Pulmonary artery endothelial cell (primary cell): Measurements from ENCODE around the gene MCM7. TPM values are rescaled to one million over a fixed set of nuclear protein-coding genes. Genes with fewer than 3 reads are reported as not detected.

Source experiments
- DNase-seq: peaks from one replicate; pipeline ENCODE4 v3.0.0-alpha.2; 2011; ENCODE audit warnings: low read depth, low spot score
- total RNA-seq: library from RNA; depleted of rRNA; stranded (reverse); fragments of >200 nt; gene quantifications from 2 replicates; pipeline ENCODE4 v1.2.3, GENCODE V29; 2014

MCM7 gene
- total RNA-seq, 1 donor from 2014 or later, result 114 TPM

- no peak for DNase-seq
Observed at GRCh38 chr7:100093925-100094486, 7.2 kb downstream of the MCM7 start.

- no peak for DNase-seq
Observed at GRCh38 chr7:100093498-100093897, 7.7 kb downstream of the MCM7 start.

- DNase-seq, result no peak
Observed at GRCh38 chr7:100093054-100093453, 8.1 kb downstream of the MCM7 start.

GRCh38 chr7:100091411-100092181 lies 9.6 kb downstream of the MCM7 start:
- no peak for DNase-seq

- no peak for DNase-seq
Observed at GRCh38 chr7:100090527-100091410, 10.4 kb downstream of the MCM7 start.

GRCh38 chr7:100089458-100090196 lies 11.6 kb downstream of the MCM7 start:
- no peak for DNase-seq

GRCh38 chr7:100088621-100089457 lies 12.4 kb downstream of the MCM7 start, which contains the start of gene COPS6:
TSS of gene COPS6 (plus strand) at chr7:100088969. CDS start at chr7:100088991, 22 bp downstream.
- no peak for DNase-seq

- no peak for DNase-seq
Observed at GRCh38 chr7:100088095-100088620, 13.0 kb downstream of the MCM7 start.

GRCh38 chr7:100087055-100087750 lies 14.0 kb downstream of the MCM7 start:
- peak; percentile 99 for DNase-seq

- no peak for DNase-seq
Observed at GRCh38 chr7:100085515-100085914, 15.7 kb downstream of the MCM7 start.

- no peak for DNase-seq
Observed at GRCh38 chr7:100082978-100083377, 18.2 kb downstream of the MCM7 start.

- DNase-seq, result peak; percentile 98
Observed at GRCh38 chr7:100081535-100082102, 19.6 kb downstream of the MCM7 start, which contains the start of gene ZNF3. TSS of gene ZNF3 (minus strand) at chr7:100081723. CDS start at chr7:100077357, 4,366 bp downstream.

- no peak for DNase-seq
Observed at GRCh38 chr7:100080907-100081534, 20.2 kb downstream of the MCM7 start.

- no peak for DNase-seq
Observed at GRCh38 chr7:100079024-100079560, 22.1 kb downstream of the MCM7 start.

GRCh38 chr7:100077205-100077604 lies 24.0 kb downstream of the MCM7 start:
- no peak for DNase-seq

GRCh38 chr7:100075418-100075817 lies 25.8 kb downstream of the MCM7 start:
- DNase-seq, result no peak

GRCh38 chr7:100074841-100075240 lies 26.4 kb downstream of the MCM7 start:
- DNase-seq, result no peak

GRCh38 chr7:100072462-100072861 lies 28.7 kb downstream of the MCM7 start:
- DNase-seq, result no peak
